Mesenchymal stem cell (in vitro differentiated cells and primary cell): ENCODE measurements around the gene GEMIN2.

Experiments
- DNase-seq: peaks from one replicate; pipeline ENCODE4 v3.0.0-alpha.2; 2013
- H2AFZ ChIP-seq: one replicate; pipeline ENCODE4 v1.6.1; 2013; ENCODE audit warnings: low read depth, mild to moderate bottlenecking, control low read depth, inconsistent platforms, low read length, moderate library complexity
- H2AK5ac ChIP-seq: 2 replicates; pipeline ENCODE4 v1.6.1; 2013; ENCODE audit warnings: low read length, moderate library complexity, mild to moderate bottlenecking, inconsistent platforms; ENCODE audit not compliant: severe bottlenecking
- H2BK120ac ChIP-seq: one replicate; pipeline ENCODE4 v1.6.1; 2013; ENCODE audit warnings: low read depth, mild to moderate bottlenecking, inconsistent platforms, low read length, moderate library complexity
- H2BK12ac ChIP-seq, 2 experiments: one replicate each; pipeline ENCODE4 v1.6.1; 2013; ENCODE audit warnings: inconsistent platforms in 2 of 2, low read length in 2 of 2, mild to moderate bottlenecking in 2 of 2, moderate library complexity in 2 of 2, control low read depth in 1 of 2
- H2BK15ac ChIP-seq: one replicate; pipeline ENCODE4 v1.6.1; 2013; ENCODE audit warnings: mild to moderate bottlenecking, low read depth, inconsistent platforms; ENCODE audit not compliant: poor library complexity, severe bottlenecking
- H2BK5ac ChIP-seq: 2 replicates; pipeline ENCODE4 v1.6.1; 2013; ENCODE audit warnings: low read depth, mild to moderate bottlenecking, low read length, control low read depth, inconsistent platforms; ENCODE audit not compliant: poor library complexity, severe bottlenecking
- H3K14ac ChIP-seq, 2 experiments: one replicate each; pipeline ENCODE4 v1.6.1; 2013; ENCODE audit warnings: inconsistent platforms in 2 of 2, low read length in 2 of 2, control low read depth in 1 of 2, mild to moderate bottlenecking in 1 of 2, moderate library complexity in 1 of 2
- H3K18ac ChIP-seq, 2 experiments: one replicate each; pipeline ENCODE4 v1.6.1; 2013; ENCODE audit warnings: inconsistent platforms in 2 of 2, low read length in 2 of 2, control low read depth in 1 of 2, low read depth in 1 of 2, mild to moderate bottlenecking in 1 of 2
- H3K23ac ChIP-seq, 2 experiments: one replicate each; pipeline ENCODE4 v1.6.1; 2013; ENCODE audit warnings: inconsistent platforms in 2 of 2, low read length in 2 of 2, mild to moderate bottlenecking in 2 of 2, moderate library complexity in 2 of 2, control low read depth in 1 of 2
- H3K27ac ChIP-seq: 2 replicates; pipeline ENCODE4 v1.5.1; 2013; ENCODE audit warnings: mild to moderate bottlenecking, moderate library complexity, low read length, control low read depth, inconsistent platforms; ENCODE audit not compliant: poor library complexity, severe bottlenecking
- H3K27me3 ChIP-seq, 2 experiments: 2 replicates each; pipeline versions ENCODE4 v1.6.1 to v1.7.0; 2013; ENCODE audit warnings: low read length in 2 of 2, mild to moderate bottlenecking in 2 of 2, moderate library complexity in 2 of 2, control low read depth in 1 of 2, inconsistent platforms in 1 of 2; ENCODE audit not compliant: control insufficient read depth in 1 of 2, insufficient read depth in 1 of 2
- H3K36me3 ChIP-seq, 2 experiments: 2 replicates each; pipeline versions ENCODE4 v1.6.1 to v1.7.0; 2013; ENCODE audit warnings: low read length in 2 of 2, control low read depth in 1 of 2, inconsistent platforms in 1 of 2, low read depth in 1 of 2, mild to moderate bottlenecking in 1 of 2; ENCODE audit not compliant: insufficient read depth in 2 of 2, control insufficient read depth in 1 of 2
- H3K4ac ChIP-seq, 2 experiments: one replicate each; pipeline ENCODE4 v1.6.1; 2013; ENCODE audit warnings: inconsistent platforms in 2 of 2, low read length in 2 of 2, mild to moderate bottlenecking in 2 of 2, moderate library complexity in 2 of 2, control low read depth in 1 of 2, low read depth in 1 of 2
- H3K4me1 ChIP-seq: 2 replicates; pipeline ENCODE4 v1.6.1; 2013; ENCODE audit warnings: low read depth, low read length, control low read depth; ENCODE audit not compliant: control insufficient read depth, insufficient read depth
- H3K4me2 ChIP-seq: 2 replicates; pipeline ENCODE4 v1.6.1; 2013; ENCODE audit warnings: low read length, mild to moderate bottlenecking, inconsistent platforms; ENCODE audit not compliant: poor library complexity, severe bottlenecking
- H3K4me3 ChIP-seq, 2 experiments: 2 replicates each; pipeline versions ENCODE4 v1.5.1 to v1.7.0; 2013; ENCODE audit warnings: low read length in 2 of 2, mild to moderate bottlenecking in 2 of 2, control low read depth in 1 of 2, low read depth in 1 of 2; ENCODE audit not compliant: insufficient read depth in 1 of 2
- H3K79me1 ChIP-seq: replicated peaks from 2 replicates; pipeline ENCODE4 v1.6.1; 2013; ENCODE audit warnings: mild to moderate bottlenecking, control low read depth, low read length, inconsistent platforms; ENCODE audit not compliant: poor library complexity, severe bottlenecking
- H3K9ac ChIP-seq: 2 replicates; pipeline ENCODE4 v1.7.0; 2013; ENCODE audit warnings: mild to moderate bottlenecking, low read length, moderate library complexity
- H3K9me3 ChIP-seq: 2 replicates; pipeline ENCODE4 v1.7.0; 2013; ENCODE audit warnings: mild to moderate bottlenecking, low read length; ENCODE audit not compliant: control insufficient read depth
- H4K8ac ChIP-seq: one replicate; pipeline ENCODE4 v1.6.1; 2013; ENCODE audit warnings: inconsistent platforms, mild to moderate bottlenecking, low read length, moderate library complexity
- H4K91ac ChIP-seq: one replicate; pipeline ENCODE4 v1.6.1; 2013; ENCODE audit warnings: mild to moderate bottlenecking, low read length, inconsistent platforms
- WGBS: methylation state at CpG from one replicate; pipeline ENCODE4 v1.1.7; 2013; ENCODE audit warnings: mixed read lengths; 5-methylcytosine and 5-hydroxymethylcytosine counted together

Gene GEMIN2

DNA sequence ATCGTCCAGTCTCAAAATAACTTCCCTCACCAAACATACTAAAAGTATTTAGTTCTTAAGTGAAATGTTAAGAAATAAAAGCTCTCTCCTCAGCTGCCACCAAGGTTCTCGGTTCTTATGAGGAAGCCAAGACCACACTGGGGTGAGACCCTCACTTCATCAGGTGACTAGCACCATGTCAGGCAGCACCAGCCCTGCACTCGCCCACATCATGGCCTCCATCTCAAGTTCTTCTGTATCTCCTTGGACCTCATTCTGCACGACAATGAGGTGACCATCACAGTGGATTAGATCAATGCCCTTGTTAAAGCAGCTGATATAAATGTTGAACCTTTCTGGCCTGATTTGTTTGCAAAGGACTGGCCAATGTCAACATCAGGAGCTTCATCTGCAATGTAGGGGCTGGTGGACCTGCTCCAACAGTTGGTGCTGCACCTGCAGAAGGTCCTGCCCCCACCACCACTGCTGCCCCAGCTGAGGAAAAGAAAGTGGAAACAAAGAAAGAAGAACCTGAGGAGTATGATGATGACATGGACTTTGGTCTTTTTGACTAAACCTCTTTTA lies 23.5 kb upstream of the GEMIN2 start:
- no peak overlapping the region for H2AK5ac ChIP-seq
- no peaks in the 10 kb centered on the region for H3K4me1 ChIP-seq
- H3K4me2 ChIP-seq = no peak overlapping the region
- no peaks in the 10 kb centered on the region for H3K9me3 ChIP-seq
- H3K27ac ChIP-seq = no peak overlapping the region
- whole genome bisulfite sequencing = 96% methylated on average over 3 of the region's 4 CpGs
- H3K9ac ChIP-seq = no peak overlapping the region
- no peak overlapping the region for H3K14ac ChIP-seq
- no peak overlapping the region for H3K4ac ChIP-seq
- no peak overlapping the region for H2BK12ac ChIP-seq
- H2AFZ ChIP-seq = no peak overlapping the region
- no peak overlapping the region for H2BK5ac ChIP-seq
- H3K27me3 ChIP-seq = no peaks in the 10 kb centered on the region
- no peak overlapping the region for H2BK120ac ChIP-seq
- H3K79me1 ChIP-seq = peaks cover 11% of the 10 kb centered on the region
- DNase-seq = no peak
- H3K36me3 ChIP-seq = peaks cover 30 to 90% of the 10 kb centered on the region in 2 experiments
- no peak overlapping the region for H3K4me3 ChIP-seq
- H3K18ac ChIP-seq = no peak overlapping the region
- H3K23ac ChIP-seq = no peak overlapping the region
- H2BK15ac ChIP-seq = no peak overlapping the region
- no peak overlapping the region for H4K8ac ChIP-seq
- H4K91ac ChIP-seq = no peak overlapping the region

DNA sequence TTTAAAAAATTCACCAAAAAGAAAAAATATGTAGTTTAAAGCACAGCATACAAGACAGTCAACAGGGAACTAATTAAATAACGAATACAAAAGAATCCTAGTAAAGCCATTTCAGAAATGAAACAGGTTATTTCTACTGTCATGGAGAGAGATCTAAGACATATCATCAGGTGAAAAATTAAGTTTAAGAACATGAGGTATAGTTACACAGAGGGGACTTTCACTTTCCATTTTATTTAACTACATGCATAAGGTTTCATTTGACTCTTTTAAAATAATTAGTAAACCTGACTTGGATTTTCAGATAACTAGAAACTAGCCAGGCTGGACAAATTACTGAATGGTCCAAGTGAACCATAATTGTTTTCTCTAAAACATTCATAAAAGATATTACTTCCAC lies 22.4 kb upstream of the GEMIN2 start:
- Histone ChIP-seq H3K27me3 (no peaks in the 10 kb centered on the region), H4K8ac (no peak overlapping the region), H2BK12ac (no peak overlapping the region), H3K4me1 (no peaks in the 10 kb centered on the region), H2BK120ac (no peak overlapping the region), H3K23ac (no peak overlapping the region), H3K4ac (no peak overlapping the region), H3K79me1 (peaks cover 8% of the 10 kb centered on the region), H3K18ac (no peak overlapping the region), H3K36me3 (peaks cover 22 to 84% of the 10 kb centered on the region in 2 experiments), H3K4me2 (no peak overlapping the region), H2BK5ac (no peak overlapping the region), H3K9me3 (no peaks in the 10 kb centered on the region), H2BK15ac (no peak overlapping the region), H2AK5ac (no peak overlapping the region), H3K27ac (no peak overlapping the region), H2AFZ (no peak overlapping the region), H4K91ac (no peak overlapping the region), H3K9ac (no peak overlapping the region), H3K4me3 (no peak overlapping the region), H3K14ac (no peak overlapping the region)
- WGBS = no CpG with 5 or more reads among the region's 1 CpG
- no peak for DNase-seq

DNA sequence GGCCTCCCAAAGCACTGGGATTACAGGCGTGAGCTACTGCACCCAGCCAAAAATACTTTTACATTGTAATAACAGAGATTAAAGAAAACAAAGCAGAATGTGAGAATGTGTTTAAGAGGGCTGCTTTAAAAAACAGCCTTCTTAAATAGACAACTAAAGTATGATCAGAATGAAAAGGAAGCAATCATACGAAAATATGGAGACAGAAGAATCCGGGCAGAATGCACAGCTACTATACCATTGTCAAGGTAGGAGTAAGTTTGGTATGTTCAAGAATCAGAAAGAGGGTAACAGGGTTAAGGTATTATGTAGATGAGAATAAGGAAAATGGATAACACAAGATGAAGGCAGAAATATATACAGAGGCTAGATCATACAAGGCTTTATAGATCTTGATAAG lies 19.6 kb upstream of the GEMIN2 start:
- Histone ChIP-seq H3K9me3 (no peaks in the 10 kb centered on the region), H3K4me3 (no peak overlapping the region), H3K14ac (no peak overlapping the region), H3K36me3 (peaks cover 16 to 64% of the 10 kb centered on the region in 2 experiments), H3K18ac (no peak overlapping the region), H3K79me1 (peaks cover 7% of the 10 kb centered on the region), H2BK15ac (no peak overlapping the region), H2BK5ac (no peak overlapping the region), H2BK12ac (no peak overlapping the region), H3K23ac (no peak overlapping the region), H2BK120ac (no peak overlapping the region), H2AK5ac (no peak overlapping the region), H4K8ac (no peak overlapping the region), H2AFZ (no peak overlapping the region), H3K27me3 (no peaks in the 10 kb centered on the region), H3K4ac (no peak overlapping the region), H3K9ac (no peak overlapping the region), H3K27ac (no peak overlapping the region), H3K4me2 (no peak overlapping the region), H4K91ac (no peak overlapping the region), H3K4me1 (peaks cover 2% of the 10 kb centered on the region)
- DNase-seq = no peak
- WGBS = 96% methylated on average over 2 of the region's 3 CpGs

DNA sequence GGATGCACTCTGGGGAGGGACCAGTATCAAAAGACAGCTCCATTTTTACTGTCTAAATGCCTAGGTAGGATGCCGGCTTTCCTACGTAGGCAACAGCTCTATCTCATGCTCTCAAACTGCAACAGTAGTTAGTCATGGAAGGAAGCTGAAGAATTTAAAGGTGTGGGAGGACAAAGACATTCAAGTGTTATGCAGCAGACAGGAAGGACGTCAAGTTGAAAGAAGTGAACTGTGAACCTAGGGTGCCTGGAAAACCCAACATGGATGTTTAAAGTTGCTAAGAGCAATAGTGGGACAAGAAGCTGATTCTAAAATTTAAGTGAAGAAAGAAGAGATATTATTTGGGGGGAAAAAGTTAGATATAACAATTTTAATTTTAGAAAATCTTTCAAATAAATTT lies 17.0 kb upstream of the GEMIN2 start:
- Histone ChIP-seq H3K4me3 (no peak overlapping the region), H2AK5ac (no peak overlapping the region), H3K36me3 (peaks cover 7 to 39% of the 10 kb centered on the region in 2 experiments), H2AFZ (no peak overlapping the region), H2BK15ac (no peak overlapping the region), H3K14ac (no peak overlapping the region), H3K4me1 (peaks cover 2% of the 10 kb centered on the region), H3K27ac (no peak overlapping the region), H3K9me3 (no peaks in the 10 kb centered on the region), H2BK120ac (no peak overlapping the region), H4K91ac (no peak overlapping the region), H2BK12ac (no peak overlapping the region), H3K23ac (no peak overlapping the region), H3K18ac (no peak overlapping the region), H3K27me3 (no peaks in the 10 kb centered on the region), H3K4me2 (no peak overlapping the region), H3K4ac (no peak overlapping the region), H2BK5ac (no peak overlapping the region), H3K79me1 (peaks cover 3% of the 10 kb centered on the region), H4K8ac (peak overlapping the region; percentile 7), H3K9ac (peak overlapping the region; percentile 18)
- DNase-seq = no peak
- WGBS = 83% methylated on average over 3 of the region's 3 CpGs
